ENCODE results near the gene FMNL3. TPM values are rescaled to one million over a fixed set of nuclear protein-coding genes. Genes with fewer than 3 reads are reported as not detected.

FMNL3 gene
- total and polyA plus RNA-seq, 2 of the 13 experiments (the other 11 are each of a cell fraction or from before 2014, with no cell fraction given) = 0.44 to 1.1 TPM

GRCh38 chr12:49707128-49707811, at the start of gene FMNL3 (continued):
- peak; percentile 54; the same call in 1 of the 2 replicates for TF ChIP-seq ZFY (CRISPR knock-in tag; IDR thresholded peaks at IDR 0.05)
- peak; percentile 95 for TF ChIP-seq FOXC1 (CRISPR knock-in tag; IDR thresholded peaks at IDR 0.05; ENCODE audit: borderline replicate concordance)
- no peak for TF ChIP-seq MAFF (IDR thresholded peaks at IDR 0.05; ENCODE audit: low read depth, low read length)
- no peak for TF ChIP-seq HIVEP1 (CRISPR knock-in tag; IDR thresholded peaks at IDR 0.05)
- TF ChIP-seq MIER2 (CRISPR knock-in tag; IDR thresholded peaks at IDR 0.05) = peak; percentile 53; the same call in 1 of the 2 replicates
- 0 out of 2 replicates have a peak, but pooled peaks have one; percentile 71 for TF ChIP-seq HINFP (CRISPR knock-in tag; IDR thresholded peaks at IDR 0.05; ENCODE audit: low read depth)
- peak; percentile 60 for TF ChIP-seq HNRNPLL (IDR thresholded peaks at IDR 0.05; ENCODE audit: low read depth, low read length, poor library complexity, severe bottlenecking)
- TF ChIP-seq SOX5 (CRISPR knock-in tag; IDR thresholded peaks at IDR 0.05; ENCODE audit: borderline replicate concordance) = peak; percentile 57; the same call in 1 of the 2 replicates
- peak; percentile 79; the same call in 1 of the 2 replicates for TF ChIP-seq ZSCAN5A (CRISPR knock-in tag; IDR thresholded peaks at IDR 0.05; ENCODE audit: borderline replicate concordance)
- no peak for TF ChIP-seq ZNF678 (CRISPR knock-in tag; IDR thresholded peaks at IDR 0.05)
- TF ChIP-seq NR2F6 (IDR thresholded peaks at IDR 0.05) = no peak
- peak; percentile 42; the same call in 1 of the 2 replicates for TF ChIP-seq NR2F6 (CRISPR knock-in tag; IDR thresholded peaks at IDR 0.05)
- no peak for TF ChIP-seq SMARCE1 (IDR thresholded peaks at IDR 0.05; ENCODE audit: borderline replicate concordance)
- TF ChIP-seq ZBTB33 (CRISPR knock-in tag; IDR thresholded peaks at IDR 0.05) = peak; percentile 82
- peak; percentile 92 for TF ChIP-seq TOPORS (CRISPR knock-in tag; IDR thresholded peaks at IDR 0.05)
- TF ChIP-seq PPARG (CRISPR knock-in tag; conservative IDR thresholded peaks at IDR 0.05) = peak; percentile 51; the same call in 1 of the 2 replicates
- peak; percentile 92 for TF ChIP-seq ZNF276 (CRISPR knock-in tag; IDR thresholded peaks at IDR 0.05; ENCODE audit: low read depth)
- peak; percentile 94; the same call in 1 of the 2 replicates for TF ChIP-seq E2F2 (CRISPR knock-in tag; IDR thresholded peaks at IDR 0.05; ENCODE audit: borderline replicate concordance)
